Tibial nerve (tissue), 4 donors: ENCODE measurements around the gene MAP4K4. TPM values are rescaled to one million over a fixed set of nuclear protein-coding genes. Genes with fewer than 3 reads are reported as not detected.
A peak's percentile ranks its signal among the peaks of the same experiment; 100 is the strongest.
"Not testable (repeated sequence)": the region's sequence is repeated elsewhere in the genome, so short reads cannot be mapped to it uniquely, and the experiment has no call there.

ENCODE experiments used
- DNase-seq, 2 donors: peaks; one replicate each; pipeline ENCODE4 v3.0.0-alpha.2; 2019; ENCODE audit warnings: low spot score in 2 of 2
- H3K27ac ChIP-seq, 4 donors: fragments of 200-600 bp; sonication (generic) in 3 of 4; one replicate each; pipeline ENCODE4 v1.5.1; 2017 to 2019; ENCODE audit warnings: mild to moderate bottlenecking in 1 of 4
- H3K27me3 ChIP-seq, 2 donors: fragments of 200-600 bp; sonication (generic) in 1 of 2; one replicate each; pipeline versions ENCODE4 v1.5.1 to v1.6.0; 2017 to 2019
- H3K36me3 ChIP-seq, 3 donors: fragments of 200-600 bp; sonication (generic); one replicate each; pipeline ENCODE4 v1.5.1; 2018 to 2019
- H3K4me1 ChIP-seq, 4 donors: fragments of 200-600 bp; sonication (generic) in 3 of 4; one replicate each; pipeline ENCODE4 v1.5.1; 2017 to 2019
- H3K4me3 ChIP-seq, 4 donors: fragments of 200-600 bp; sonication (generic) in 3 of 4; one replicate each; pipeline ENCODE4 v1.5.1; 2017 to 2019; ENCODE audit warnings: mild to moderate bottlenecking in 1 of 4, moderate library complexity in 1 of 4
- H3K9me3 ChIP-seq, 4 donors: fragments of 200-600 bp; sonication (generic) in 3 of 4; one replicate each; pipeline ENCODE4 v1.5.1; 2017 to 2019
- EP300 ChIP-seq, 2 donors: sonication (generic); formaldehyde crosslinking; IDR thresholded peaks; one replicate each; pipeline ENCODE4 v1.6.1; 2017; ENCODE audit warnings: antibody characterized with exemption in 2 of 2, mild to moderate bottlenecking in 1 of 2
- POLR2A ChIP-seq, 2 donors: fragments of 450-650 bp; IDR thresholded peaks; one replicate each; pipeline ENCODE4 v1.6.1; 2017; ENCODE audit warnings: antibody characterized with exemption in 2 of 2, mild to moderate bottlenecking in 2 of 2, moderate library complexity in 2 of 2
- WGBS, 2 donors: methylation state at CpG; one replicate each; pipeline ENCODE4 v1.1.5; 2018; 5-methylcytosine and 5-hydroxymethylcytosine counted together
- total RNA-seq, 4 donors: library from RNA; depleted of rRNA; stranded (reverse); fragments of >200 nt; gene quantifications; one replicate each; pipeline ENCODE4 v1.1.0, GENCODE V29; 2016
- TF ChIP-seq, protein P1 (sequence below), 5 experiments: fragments of 200-600 bp in 3 of 5; fragments of 450-650 bp in 2 of 5; sonication (generic) in 3 of 5; IDR thresholded peaks; one replicate each; pipeline ENCODE4 v1.5.1; 2016 to 2019; ENCODE audit warnings: antibody characterized with exemption in 5 of 5, mild to moderate bottlenecking in 3 of 5, moderate library complexity in 2 of 5

The MAP4K4 gene
- total RNA-seq, 4 donors from 2014 or later: 78.0 to 85.7 (median 84.4) TPM

DNA sequence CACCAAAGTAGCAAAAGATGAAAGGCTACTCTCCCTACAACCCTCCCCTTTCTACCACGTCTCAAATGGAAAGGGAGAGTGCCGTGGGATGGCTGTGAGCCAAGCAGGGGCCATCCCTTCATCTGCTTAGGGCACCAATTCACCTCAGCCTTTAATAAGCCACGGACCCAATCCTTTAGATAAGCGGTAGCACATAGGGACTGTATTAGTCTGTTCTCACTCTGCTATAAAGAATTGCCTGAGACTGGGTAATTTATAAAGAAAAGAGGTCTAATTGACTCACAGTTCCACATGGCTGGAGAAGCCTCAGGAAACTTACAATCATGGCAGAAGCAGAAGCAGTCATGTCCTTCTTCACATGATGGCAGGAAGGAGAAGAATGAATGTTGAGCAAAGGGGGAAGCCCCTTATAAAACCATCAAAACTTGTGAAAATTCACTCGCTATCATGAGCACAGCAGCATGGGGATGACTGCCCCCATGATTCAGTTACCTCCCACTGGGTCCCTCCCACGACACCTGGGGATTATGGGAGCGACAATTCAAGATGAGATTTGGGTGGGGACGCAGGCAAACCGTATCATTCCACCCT lies 208.3 kb downstream of the MAP4K4 start:
- Histone ChIP-seq H3K4me1 (no peaks in the 10 kb centered on the region), H3K27ac (no peak overlapping the region), H3K9me3 (peaks cover 0 to 52% (median 4%) of the 10 kb centered on the region in 4 donors), H3K27me3 (no peaks in the 10 kb centered on the region), H3K36me3 (no peaks in the 10 kb centered on the region), H3K4me3 (no peak overlapping the region)
- WGBS, 2 donors: 72 to 80% methylated on average over 9 of the region's 9 CpGs
- no peak for TF ChIP-seq POLR2A (IDR thresholded peaks at IDR 0.05)
- TF ChIP-seq, protein P1, sequence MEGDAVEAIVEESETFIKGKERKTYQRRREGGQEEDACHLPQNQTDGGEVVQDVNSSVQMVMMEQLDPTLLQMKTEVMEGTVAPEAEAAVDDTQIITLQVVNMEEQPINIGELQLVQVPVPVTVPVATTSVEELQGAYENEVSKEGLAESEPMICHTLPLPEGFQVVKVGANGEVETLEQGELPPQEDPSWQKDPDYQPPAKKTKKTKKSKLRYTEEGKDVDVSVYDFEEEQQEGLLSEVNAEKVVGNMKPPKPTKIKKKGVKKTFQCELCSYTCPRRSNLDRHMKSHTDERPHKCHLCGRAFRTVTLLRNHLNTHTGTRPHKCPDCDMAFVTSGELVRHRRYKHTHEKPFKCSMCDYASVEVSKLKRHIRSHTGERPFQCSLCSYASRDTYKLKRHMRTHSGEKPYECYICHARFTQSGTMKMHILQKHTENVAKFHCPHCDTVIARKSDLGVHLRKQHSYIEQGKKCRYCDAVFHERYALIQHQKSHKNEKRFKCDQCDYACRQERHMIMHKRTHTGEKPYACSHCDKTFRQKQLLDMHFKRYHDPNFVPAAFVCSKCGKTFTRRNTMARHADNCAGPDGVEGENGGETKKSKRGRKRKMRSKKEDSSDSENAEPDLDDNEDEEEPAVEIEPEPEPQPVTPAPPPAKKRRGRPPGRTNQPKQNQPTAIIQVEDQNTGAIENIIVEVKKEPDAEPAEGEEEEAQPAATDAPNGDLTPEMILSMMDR (IDR thresholded peaks at IDR 0.05): no peak
- no peak for TF ChIP-seq EP300 (IDR thresholded peaks at IDR 0.05)
- DNase-seq: no peak

DNA sequence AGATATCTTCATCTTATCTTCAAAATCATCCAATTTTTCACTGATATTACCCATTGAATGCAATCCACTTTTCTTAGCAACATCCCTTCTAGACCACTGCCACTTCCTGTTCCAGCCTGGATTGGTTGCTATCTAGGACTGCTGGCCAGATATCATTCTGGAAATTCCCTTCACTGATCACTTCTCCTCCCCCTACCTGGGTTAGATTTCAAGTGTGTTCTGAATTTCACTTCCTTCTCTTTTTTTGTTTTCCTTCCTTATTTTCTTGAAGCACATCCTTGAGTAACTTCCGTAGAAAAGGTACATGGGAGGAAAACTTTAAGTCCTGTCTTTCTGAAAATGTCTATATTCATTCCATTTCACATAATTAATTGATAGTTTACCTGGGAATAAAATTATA lies 212.3 kb downstream of the MAP4K4 start:
- Histone ChIP-seq H3K9me3 (peaks cover 0 to 43% (median 4%) of the 10 kb centered on the region in 4 donors), H3K4me3 (no peak overlapping the region), H3K27ac (no peak overlapping the region), H3K4me1 (no peaks in the 10 kb centered on the region), H3K36me3 (no peaks in the 10 kb centered on the region), H3K27me3 (no peaks in the 10 kb centered on the region)
- no peak for DNase-seq
- 68 to 77% methylated on average over 1 of the region's 1 CpG for WGBS, 2 donors
- no peak for TF ChIP-seq POLR2A (IDR thresholded peaks at IDR 0.05)
- TF ChIP-seq, protein P1 (IDR thresholded peaks at IDR 0.05): no peak
- TF ChIP-seq EP300 (IDR thresholded peaks at IDR 0.05): no peak

DNA sequence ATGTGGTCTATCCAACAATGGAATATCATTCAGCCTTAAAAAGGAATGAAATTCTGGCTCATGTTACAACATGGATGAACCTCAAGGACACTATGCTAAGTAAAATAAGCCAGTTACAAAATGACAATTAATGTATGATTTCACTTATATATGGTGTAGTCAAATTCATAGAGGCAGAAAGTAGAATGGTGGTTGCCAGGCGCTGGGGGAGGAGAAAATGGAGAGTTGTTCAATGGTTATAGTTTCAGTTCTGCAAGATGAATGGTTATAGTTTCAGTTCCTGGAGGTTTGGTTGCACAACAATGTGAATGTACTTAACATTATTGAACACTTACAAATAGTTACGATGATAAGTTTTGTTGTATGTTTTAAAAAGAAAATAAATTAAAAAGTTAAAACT lies 215.0 kb downstream of the MAP4K4 start:
- DNase-seq: peak in 1 of 2 donors; percentile 19
- TF ChIP-seq, protein P1 (IDR thresholded peaks at IDR 0.05): no peak
- no peak for TF ChIP-seq POLR2A (IDR thresholded peaks at IDR 0.05)
- 78 to 82% methylated on average over 2 of the region's 2 CpGs for WGBS, 2 donors
- H3K36me3 ChIP-seq: no peaks in the 10 kb centered on the region
- H3K9me3 ChIP-seq: peaks cover 0 to 27% (median 4%) of the 10 kb centered on the region in 4 donors
- H3K4me3 ChIP-seq: no peak overlapping the region
- no peak overlapping the region for H3K27ac ChIP-seq
- no peaks in the 10 kb centered on the region for H3K4me1 ChIP-seq
- no peaks in the 10 kb centered on the region for H3K27me3 ChIP-seq

DNA sequence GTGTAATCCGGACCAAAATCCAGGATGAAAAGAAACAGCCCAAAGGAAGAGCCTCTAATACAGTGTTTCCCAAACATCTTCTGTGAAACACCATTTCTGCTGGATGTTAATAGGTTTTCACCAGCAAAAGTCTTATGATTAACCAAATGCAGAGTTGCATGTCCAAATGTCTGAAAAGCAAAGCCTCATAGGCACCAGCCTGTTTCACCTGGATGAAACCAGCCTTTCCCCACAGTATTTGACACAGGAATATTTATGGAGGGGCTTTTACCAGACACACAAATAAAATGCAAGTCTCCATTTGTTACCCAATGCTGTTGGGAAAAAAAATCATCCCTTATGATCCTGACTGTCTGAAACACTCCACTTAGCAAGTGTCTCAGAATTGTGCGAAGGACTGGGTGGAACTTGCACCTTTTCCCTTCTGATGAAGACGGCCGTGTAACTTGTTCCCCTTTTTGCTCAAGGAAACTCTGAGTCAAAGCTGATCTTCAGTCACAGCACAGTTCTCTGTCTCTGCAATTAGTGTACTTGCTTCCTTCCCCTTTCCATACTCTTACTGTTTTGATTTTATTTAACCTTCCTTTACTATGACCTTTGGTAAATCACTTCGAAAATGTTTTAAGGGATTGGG lies 223.9 kb downstream of the MAP4K4 start:
- TF ChIP-seq EP300 (IDR thresholded peaks at IDR 0.05): peak; percentile 39 to 63
- no peak for TF ChIP-seq POLR2A (IDR thresholded peaks at IDR 0.05)
- peak overlapping the region in 1 of 4 donors; percentile 59 for H3K27ac ChIP-seq

DNA sequence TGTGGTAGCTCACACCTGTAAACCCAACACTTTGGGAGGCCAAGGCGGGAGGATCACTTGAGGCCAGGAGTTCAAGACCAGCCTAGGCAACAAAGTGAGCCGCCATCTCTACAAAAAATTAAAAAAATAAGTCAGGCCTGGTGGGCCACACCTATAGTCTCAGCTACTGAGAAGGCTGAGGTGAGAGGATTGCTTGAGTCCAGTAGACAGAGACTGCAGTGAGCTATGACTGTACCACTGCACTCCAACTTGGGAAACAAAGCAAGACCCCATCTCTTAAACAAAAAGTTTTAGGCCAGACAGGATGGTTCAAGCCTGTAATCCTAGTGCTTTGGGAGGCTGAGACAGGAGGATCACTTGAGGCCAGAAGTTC lies 224.4 kb downstream of the MAP4K4 start:
- no peak for TF ChIP-seq EP300 (IDR thresholded peaks at IDR 0.05)
- no peak for TF ChIP-seq POLR2A (IDR thresholded peaks at IDR 0.05)
- TF ChIP-seq, protein P1 (IDR thresholded peaks at IDR 0.05): no peak
- Histone ChIP-seq H3K36me3 (no peaks in the 10 kb centered on the region), H3K4me3 (no peak overlapping the region), H3K27ac (peak overlapping the region in 1 of 4 donors; percentile 62), H3K9me3 (peaks cover 0 to 39% (median 2%) of the 10 kb centered on the region in 4 donors), H3K4me1 (no peaks in the 10 kb centered on the region), H3K27me3 (no peaks in the 10 kb centered on the region)
- no peak for DNase-seq
- 89% methylated on average over 2 of the region's 2 CpGs for WGBS, 2 donors

More for the DNA sequence above, 223.9 kb downstream of the MAP4K4 start:
- Histone ChIP-seq H3K4me1 (no peaks in the 10 kb centered on the region), H3K36me3 (no peaks in the 10 kb centered on the region), H3K4me3 (no peak overlapping the region), H3K27me3 (no peaks in the 10 kb centered on the region), H3K9me3 (peaks cover 0 to 37% (median 2%) of the 10 kb centered on the region in 4 donors)
- WGBS, 2 donors: 66 to 76% methylated on average over 5 of the region's 5 CpGs
- no peak for DNase-seq

GRCh38 chr2:101924311-101924710 lies 226.8 kb downstream of the MAP4K4 start:
- not testable (repeated sequence) for H3K36me3 ChIP-seq, H3K4me3 ChIP-seq, DNase-seq, H3K27ac ChIP-seq, H3K4me1 ChIP-seq, H3K27me3 ChIP-seq
- H3K9me3 ChIP-seq: peaks cover 0 to 49% (median 2%) of the 10 kb centered on the region in 4 donors
